ENCODE data around the gene OBP2B.

DNA sequence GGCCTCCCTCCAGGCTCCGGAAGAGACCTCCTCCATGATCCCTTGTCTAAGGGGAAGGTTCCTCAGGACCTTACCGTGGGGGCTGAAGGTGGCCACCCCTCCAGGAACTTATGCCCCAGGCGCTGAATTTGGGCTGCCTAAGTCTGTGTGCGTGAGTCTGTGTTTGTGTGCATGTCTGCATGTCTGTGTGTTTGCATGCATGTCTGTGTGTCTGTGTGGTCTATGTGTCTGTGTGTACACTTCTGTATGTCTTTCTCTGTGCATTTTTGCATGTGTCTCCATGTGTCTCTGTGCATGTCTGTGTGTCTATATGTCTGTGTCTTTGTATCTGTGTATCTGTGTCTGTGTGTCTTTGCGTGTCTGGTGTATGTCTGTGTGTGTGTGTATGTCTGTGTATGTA lies 45.4 kb upstream of the OBP2B start:
- TF ChIP-seq, protein P1, sequence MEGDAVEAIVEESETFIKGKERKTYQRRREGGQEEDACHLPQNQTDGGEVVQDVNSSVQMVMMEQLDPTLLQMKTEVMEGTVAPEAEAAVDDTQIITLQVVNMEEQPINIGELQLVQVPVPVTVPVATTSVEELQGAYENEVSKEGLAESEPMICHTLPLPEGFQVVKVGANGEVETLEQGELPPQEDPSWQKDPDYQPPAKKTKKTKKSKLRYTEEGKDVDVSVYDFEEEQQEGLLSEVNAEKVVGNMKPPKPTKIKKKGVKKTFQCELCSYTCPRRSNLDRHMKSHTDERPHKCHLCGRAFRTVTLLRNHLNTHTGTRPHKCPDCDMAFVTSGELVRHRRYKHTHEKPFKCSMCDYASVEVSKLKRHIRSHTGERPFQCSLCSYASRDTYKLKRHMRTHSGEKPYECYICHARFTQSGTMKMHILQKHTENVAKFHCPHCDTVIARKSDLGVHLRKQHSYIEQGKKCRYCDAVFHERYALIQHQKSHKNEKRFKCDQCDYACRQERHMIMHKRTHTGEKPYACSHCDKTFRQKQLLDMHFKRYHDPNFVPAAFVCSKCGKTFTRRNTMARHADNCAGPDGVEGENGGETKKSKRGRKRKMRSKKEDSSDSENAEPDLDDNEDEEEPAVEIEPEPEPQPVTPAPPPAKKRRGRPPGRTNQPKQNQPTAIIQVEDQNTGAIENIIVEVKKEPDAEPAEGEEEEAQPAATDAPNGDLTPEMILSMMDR (optimal IDR thresholded peaks at IDR 0.05 in 1 of 3, IDR thresholded peaks at IDR 0.05 in 1 of 3, conservative IDR thresholded peaks at IDR 0.05 in 1 of 3; ENCODE audit: extremely low read depth in 1 of 3, insufficient read depth in 2 of 3, low read length in 3 of 3) = no peak
- no peak for TF ChIP-seq EZH2 (IDR thresholded peaks at IDR 0.05; ENCODE audit: low read length)
